ENCODE results near the gene KIF1B.

KIF1B gene

DNA sequence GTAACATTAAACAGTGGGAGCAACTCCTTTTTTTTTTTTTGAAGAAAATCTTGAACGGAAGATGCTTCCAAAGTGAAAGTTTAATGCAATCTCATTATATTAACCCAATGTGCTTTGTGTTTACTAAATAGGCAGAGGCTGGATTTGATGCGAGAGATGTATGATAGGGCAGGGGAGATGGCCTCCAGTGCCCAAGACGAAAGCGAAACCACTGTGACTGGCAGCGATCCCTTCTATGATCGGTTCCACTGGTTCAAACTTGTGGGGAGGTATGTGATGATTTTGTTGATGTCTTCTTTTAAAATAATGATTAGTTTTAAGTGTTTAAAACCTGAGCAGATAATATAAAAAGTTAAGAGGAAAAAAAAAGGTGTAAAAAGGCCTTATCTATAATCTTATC, 114.3 kb downstream of the KIF1B start:
- no peak for FAIRE-seq
- DNase-seq (ENCODE audit: insufficient read length, low spot score) = no peak

DNA sequence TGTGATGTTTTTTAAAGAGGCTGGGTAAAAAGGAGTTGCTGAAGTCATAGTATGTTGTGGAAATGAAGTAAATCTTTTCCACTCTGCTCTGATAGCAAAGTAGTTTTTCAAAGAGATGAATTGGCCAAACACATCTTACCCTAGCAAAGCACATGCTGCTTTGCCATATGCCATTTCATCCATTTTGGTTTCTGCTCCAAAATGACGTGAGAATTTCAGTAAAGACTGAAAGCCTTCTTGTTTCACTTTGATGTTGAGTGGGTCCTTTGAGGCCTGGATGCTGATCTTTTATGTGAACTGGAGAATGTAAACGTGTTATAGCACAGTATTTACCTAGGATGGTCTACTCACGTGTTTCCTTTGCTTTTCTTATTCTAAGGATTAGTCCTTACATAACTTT, 115.2 kb downstream of the KIF1B start:
- DNase-seq (ENCODE audit: insufficient read length, low spot score) = no peak
- FAIRE-seq = no peak

DNA sequence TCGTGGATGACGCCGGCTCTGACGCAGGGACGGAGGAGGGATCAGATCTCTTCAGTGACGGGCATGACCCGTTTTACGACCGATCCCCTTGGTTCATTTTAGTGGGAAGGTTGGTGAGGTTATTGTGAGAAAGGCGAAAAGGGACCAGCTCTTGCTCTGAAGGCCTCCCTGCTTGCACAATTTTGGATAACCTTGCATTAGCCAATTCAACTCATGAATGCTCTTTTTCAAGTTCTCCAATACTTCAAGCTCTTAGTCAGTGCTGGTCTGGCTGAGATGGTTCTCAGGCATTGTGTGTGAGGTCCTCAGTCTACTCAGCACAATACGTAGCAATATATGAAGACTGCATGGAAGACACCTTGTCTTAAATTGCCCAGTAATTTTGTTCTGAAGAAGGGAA, 115.9 kb downstream of the KIF1B start:
- FAIRE-seq = no peak
- no peak for DNase-seq (ENCODE audit: insufficient read length, low spot score)

DNA sequence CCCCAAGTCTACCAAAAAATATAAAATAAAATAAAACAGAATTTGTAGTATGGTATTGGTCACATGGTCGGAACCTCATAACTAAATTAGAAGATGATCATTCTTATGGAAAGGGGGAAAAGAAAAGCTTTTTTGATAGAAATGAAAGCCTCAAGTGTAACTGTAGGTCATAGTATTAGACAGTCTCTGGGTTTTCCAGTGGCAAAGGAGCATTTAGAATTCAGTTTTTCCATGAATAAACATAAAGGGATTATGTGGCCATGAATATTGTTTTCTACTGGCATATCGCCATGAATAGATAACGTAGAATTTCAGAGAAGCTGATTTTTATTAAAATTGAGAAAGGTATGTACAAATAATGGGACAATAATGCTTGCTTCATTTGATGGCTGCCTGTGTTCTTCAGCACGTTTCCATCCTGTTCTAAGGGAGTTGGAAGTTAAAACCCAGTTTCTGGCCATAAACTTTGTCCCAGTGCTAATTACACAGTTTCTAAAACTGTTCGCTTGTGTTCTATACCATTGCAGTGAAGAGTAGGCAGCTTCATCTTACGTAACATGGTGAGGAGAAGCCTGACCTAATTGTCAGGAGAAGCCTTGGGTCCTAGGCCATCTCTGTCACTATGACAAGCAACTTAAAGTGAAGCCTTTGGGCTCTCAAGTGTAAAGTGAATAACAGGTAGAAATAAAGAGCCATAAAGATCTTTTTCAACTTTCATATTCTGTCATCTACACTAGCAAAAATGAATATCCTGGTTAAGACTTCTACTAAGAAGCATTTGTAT, 118.0 kb downstream of the KIF1B start:
- DNase-seq (ENCODE audit: insufficient read length, low spot score) = no peak

DNA sequence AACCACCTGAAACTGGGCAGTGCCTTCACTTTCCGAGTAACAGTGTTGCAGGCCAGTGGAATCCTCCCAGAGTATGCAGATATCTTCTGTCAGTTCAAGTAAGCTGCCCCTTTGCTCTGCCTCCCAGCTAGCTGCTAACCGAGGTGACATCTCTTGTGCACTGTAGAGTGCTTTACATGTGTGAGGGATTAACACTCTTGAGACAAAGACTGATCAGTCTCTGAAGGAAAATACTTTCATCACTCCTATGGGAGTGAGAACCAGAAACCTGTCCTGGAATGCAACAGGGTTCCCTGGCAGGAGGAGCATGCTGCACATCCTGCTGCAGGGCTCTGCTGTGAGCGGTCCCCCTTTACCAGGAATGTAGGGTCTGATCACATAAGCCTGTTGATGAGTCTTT, 127.1 kb downstream of the KIF1B start:
- no peak for DNase-seq (ENCODE audit: insufficient read length, low spot score)
- FAIRE-seq = no peak

More for the DNA sequence above, 118.0 kb downstream of the KIF1B start:
- FAIRE-seq = no peak

DNA sequence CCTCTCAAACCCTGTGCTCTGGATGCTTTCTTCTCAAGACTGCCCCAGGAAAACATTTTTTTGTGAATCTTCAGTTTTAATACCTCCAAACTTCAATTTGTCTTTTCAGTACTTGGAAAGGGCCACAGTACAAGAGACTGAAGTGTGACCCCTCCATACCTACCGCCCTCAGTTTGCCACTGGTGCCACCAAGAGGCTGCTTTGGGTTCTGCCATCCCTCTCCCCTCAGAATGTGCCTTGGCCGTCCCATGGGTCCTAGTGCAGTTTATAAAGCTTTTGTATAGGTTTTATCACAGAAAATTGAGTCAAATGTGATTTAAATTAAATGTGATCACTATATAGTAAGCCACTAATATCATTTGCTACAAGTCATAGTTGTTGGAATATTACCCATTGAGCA, 127.7 kb downstream of the KIF1B start:
- DNase-seq (ENCODE audit: insufficient read length, low spot score) (peak; percentile 57), FAIRE-seq (peak; percentile 55)

DNA sequence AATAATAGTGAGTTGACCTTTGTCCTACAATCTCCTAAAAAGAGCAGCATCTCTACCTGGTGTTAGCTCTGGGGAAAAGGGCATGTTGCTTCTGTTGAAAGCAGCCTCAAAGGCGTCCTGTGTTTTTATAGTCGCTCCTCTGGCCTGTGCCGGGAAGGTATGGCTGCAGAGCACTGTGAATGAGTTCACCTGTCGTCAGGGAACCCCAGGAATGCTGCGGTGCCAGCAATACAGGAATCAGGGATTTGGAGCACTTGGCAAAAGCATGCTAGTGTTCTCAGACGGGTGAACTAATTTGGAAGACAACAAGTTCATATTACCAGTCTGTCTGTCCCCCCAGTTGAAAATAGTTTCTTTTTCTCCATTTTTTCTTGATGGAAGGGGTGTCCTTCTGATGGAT, 128.2 kb downstream of the KIF1B start:
- no peak for FAIRE-seq

DNA sequence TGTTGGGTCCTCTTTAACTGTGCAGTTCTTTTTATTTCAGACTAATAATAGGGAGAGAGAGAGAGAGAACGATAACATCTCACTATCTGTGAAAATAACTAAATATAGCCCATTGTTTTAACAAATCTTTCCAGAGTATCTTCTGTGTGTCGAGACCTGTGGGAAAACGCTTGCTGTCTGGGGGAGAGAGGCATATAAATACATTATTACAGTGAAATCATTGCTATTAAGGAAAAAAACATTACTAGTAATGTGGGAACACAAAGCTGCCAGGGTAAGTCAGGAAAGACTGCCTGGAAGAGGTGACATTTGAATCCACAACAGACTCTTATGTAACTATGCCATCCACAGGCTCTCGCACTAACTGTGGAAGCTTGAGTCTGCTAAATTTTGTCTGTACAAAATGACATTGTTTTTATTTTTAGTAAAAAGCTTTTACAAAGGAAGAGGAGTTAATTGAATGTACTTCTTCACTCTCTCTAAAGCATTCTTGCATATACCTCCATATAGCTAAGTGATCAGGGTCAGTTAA, 128.7 kb downstream of the KIF1B start:
- FAIRE-seq (no peak), DNase-seq (ENCODE audit: insufficient read length, low spot score) (no peak)

More for the DNA sequence above, 128.2 kb downstream of the KIF1B start:
- no peak for DNase-seq (ENCODE audit: insufficient read length, low spot score)

DNA sequence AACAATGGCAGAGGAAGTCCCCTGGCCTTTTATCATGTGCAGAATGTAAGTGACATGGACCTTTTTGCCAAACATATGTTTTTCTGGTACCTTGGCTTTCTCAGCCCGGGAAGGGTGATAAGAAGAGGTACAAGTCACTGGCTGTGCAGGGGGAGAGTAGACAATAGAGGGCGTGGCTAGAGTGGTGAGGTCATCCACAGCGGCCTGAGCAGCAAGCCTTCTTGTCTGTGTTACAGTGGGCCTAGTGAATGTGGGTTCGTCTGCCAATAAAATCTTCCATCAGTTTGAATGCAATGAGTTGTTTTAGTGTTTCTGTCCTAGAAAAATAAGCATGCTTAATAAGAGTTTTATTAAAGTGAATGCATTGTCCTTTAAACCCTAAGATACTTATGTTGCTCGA, 129.4 kb downstream of the KIF1B start:
- FAIRE-seq (no peak), DNase-seq (ENCODE audit: insufficient read length, low spot score) (no peak)

DNA sequence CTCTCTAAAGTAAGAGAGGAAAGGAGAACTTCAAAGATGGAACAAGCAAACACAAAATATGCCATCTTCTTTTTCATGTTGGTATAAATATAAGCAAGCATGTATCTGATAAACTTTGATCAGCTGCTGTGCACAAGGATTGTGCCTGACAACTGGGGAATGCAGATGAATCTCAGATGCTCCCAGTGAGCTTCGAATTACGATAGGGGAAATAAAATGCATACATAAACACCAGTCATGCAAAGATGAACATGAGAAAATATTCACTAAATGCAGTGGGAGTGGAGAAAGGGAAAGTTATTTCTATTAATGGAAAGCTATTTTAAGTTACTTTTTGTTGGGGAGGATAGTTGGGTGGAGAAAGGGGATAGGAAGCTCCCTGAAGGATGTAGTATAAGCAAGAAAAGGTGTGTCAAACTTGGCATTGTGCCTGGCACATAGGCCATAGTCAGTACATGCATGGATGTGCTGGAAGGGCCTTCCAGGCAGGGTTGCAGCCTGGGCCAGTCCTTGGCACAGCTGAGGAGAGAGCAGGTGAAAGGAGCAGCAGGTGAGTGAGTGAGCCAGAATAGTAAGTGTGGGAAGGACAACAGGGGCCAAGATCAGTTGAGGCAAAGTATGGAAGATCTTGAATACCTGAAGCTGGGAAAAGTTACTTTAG, 130.7 kb downstream of the KIF1B start:
- FAIRE-seq = no peak

DNA sequence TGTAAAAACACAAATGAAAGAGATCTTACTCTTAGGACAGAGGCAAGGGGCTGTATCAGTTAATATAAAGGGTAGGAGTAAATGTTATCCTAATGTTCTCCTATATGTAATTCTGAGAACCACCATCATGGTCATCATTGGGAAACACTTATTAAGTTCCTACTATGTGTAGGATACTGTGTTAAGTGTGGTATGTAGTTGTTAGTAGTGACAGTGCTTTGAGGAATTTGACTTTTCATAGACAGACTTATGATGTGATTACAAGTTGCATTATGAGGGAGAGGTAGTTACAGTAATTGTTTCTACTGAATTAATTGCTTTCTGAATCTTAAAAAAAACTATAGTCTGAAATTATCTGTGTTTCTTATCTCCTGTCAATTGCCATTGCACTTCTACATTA, 136.7 kb downstream of the KIF1B start:
- DNase-seq (ENCODE audit: insufficient read length, low spot score) = no peak

More for the DNA sequence above, 130.7 kb downstream of the KIF1B start:
- DNase-seq (ENCODE audit: insufficient read length, low spot score) = no peak

DNA sequence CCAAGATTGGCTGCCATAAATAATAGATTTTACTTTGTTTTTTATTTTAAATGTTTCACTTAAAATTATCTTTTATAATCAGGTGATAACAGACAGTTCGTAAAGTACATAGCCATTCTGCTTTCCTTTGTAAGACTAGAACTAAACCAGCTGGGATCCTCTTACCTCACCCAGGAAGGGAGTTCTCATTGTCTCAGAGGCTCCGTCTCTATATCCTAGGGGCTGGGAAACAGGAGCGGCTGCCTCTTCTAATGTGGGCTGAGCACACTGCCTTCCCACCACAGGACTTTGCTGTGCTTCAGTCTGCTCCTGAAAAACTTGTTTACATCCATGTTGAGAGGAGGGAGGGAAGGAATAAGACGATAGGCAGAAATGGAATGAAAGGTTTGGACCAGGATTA, 142.9 kb downstream of the KIF1B start:
- DNase-seq (ENCODE audit: insufficient read length, low spot score) (no peak), FAIRE-seq (no peak)

More for the DNA sequence above, 136.7 kb downstream of the KIF1B start:
- no peak for FAIRE-seq

DNA sequence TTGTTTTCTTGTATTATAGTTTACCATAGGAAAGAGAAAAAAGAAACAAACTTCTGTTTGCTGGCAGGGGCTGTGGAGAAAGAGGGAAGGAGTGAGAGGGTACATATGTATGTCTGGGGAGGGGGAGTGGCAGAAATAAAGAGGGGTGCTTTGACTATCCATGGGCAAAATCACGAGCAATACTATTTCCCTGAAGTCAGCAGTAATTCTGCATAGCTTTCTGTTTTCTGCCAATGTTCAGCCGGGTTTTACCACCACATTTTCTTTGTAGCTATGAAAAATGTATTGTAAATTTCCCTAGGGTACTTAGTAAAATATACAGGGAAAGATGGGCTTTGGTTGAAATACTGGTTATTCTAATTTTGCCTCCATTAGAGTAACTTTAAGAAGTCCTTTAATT, 143.3 kb downstream of the KIF1B start:
- FAIRE-seq (no peak), DNase-seq (ENCODE audit: insufficient read length, low spot score) (no peak)

DNA sequence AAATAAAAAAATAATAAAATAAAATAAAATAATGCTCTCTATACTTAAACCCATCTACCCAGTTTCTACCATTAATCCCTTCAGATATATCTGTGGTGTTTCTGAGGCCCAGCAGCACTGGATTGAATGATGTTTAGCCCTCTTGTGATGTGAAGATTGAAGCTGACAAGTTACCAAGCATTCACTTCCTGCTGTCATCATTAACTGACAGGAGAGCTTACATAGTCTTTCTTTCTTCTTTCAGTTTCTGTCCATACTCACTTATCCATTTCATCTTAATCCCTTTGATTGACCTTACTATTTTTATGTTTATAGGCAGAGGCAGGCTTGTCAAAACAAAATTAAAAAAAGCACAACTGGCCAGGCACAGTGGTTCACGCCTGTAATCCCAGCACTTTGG, 149.7 kb downstream of the KIF1B start:
- no peak for FAIRE-seq
- no peak for DNase-seq (ENCODE audit: insufficient read length, low spot score)

DNA sequence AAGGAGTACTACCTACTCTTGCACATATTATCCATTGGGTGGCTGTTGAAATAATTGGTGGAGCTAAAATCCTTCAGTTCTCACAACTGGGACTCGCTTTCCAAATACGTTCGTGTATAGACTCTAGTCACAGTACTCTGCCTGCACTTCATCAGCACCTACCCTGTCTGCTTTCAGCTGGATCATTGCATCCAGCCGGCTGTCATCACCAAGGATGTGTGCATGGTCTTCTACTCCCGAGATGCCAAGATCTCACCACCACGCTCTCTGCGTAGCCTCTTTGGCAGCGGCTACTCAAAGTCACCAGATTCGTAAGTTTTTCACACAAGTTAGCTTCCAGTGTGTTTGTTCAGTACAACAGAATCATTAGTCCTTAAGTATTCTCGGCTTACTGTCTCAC, 151.1 kb downstream of the KIF1B start:
- FAIRE-seq = no peak
- DNase-seq (ENCODE audit: insufficient read length, low spot score) = no peak

DNA sequence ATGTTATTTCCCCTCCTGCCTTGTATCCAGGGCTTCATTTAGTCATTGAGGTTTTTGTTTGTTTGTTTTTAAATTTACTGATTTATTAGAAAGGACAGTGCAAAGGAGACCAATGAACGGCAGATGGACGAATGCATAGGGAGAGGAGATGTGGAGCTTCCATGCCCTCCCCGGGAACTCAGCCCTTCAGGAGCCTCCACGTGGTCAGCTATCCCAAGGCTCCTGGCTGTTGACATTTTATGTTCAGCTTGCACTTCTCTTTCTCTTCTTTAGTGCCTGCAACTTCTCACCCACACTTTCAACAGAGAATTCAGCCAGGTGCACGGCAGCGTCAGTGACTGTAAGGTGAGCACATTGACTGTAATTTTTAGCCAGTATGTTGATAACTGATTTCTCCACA, 157.8 kb downstream of the KIF1B start:
- FAIRE-seq (no peak), DNase-seq (ENCODE audit: insufficient read length, low spot score) (no peak)

DNA sequence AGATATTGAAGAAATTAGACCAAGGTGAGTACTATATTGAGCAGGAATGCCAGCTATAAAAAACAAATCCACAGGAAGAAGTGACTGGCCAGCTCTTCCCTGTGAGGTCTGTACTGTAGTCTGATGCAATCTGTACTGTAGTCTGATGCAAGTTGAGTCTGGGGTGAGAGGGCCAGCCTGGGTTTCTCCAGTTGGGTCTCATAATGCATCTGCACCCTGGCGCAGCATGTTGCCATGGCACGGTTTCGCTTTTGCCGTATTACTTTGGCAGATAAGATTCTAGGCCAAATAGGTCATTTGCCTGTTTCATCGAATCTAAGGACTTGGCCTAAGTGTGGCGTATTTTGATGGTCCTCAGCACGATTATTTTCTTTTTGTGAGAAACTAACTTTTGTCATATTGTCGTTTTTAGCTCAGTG, 164.1 kb downstream of the KIF1B start:
- FAIRE-seq (no peak), DNase-seq (ENCODE audit: insufficient read length, low spot score) (no peak)

DNA sequence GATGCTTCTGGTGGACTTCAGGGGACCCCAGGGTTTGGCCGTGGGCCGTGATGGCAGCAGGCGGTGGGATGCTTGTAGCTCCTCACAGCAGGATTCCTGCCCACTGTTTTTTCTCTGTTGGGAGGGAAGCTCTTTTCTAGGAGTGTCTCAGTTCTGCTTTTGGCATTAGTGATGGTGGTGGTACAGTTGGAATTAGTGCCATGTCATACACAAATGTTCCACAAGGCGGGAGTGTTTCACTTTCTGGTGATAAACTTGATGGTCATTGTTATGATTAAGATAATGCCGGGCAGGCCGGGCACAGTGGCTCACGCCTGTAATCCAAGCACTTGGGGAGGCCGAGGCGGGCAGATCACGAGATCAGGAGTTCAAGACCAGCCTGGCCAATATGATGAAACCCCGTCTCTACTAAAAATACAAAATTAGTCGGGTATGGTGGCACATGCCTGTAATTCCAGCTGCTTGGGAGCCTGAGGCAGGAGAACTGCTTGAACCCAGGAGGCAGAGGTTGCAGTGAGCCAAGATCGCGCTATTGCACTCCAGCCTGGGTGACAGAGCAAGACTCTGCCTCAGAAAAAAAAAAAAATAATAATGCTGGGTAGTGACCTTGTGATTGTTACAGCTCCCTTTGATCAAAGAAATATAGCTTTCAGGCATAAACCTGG, 167.1 kb downstream of the KIF1B start:
- peak; percentile 48 for FAIRE-seq
- peak; percentile 34 for DNase-seq (ENCODE audit: insufficient read length, low spot score)

DNA sequence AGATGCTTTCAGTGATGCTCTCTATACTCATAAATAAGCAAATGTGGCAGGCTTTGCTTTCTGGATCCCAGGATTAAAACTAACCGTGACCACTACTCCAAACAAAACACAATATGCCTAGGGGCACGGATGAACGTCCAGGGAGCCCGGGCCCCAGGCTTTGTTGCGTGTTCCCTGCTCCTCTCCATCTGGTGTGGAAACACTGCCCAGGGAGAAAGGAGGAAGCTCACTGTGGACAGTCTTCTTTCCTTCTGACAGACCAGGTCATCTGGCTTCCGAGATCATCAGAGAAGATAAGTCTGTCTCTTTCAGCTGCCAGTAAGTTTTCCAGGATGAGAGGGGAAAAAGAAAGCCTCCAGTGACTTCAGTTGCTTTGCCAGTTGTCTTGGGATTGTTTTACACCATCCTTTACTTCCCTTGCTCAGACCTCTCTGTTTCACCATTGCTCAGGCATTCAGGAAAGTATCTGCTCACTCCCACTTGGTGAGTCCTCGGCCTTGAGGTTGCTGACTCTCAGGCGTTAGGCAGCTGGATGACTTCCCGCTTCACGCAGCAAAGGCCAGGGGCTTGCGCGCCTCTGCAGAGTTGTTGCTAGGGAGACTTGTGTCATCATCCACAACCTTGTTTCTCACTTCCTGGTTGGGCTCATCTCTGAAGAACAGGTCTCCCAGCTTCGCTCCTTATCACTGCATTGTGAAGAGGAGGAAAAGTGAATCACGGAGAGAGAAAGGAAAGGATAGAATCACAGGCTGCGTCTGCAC, 167.9 kb downstream of the KIF1B start:
- no peak for FAIRE-seq
- DNase-seq (ENCODE audit: insufficient read length, low spot score) = no peak

DNA sequence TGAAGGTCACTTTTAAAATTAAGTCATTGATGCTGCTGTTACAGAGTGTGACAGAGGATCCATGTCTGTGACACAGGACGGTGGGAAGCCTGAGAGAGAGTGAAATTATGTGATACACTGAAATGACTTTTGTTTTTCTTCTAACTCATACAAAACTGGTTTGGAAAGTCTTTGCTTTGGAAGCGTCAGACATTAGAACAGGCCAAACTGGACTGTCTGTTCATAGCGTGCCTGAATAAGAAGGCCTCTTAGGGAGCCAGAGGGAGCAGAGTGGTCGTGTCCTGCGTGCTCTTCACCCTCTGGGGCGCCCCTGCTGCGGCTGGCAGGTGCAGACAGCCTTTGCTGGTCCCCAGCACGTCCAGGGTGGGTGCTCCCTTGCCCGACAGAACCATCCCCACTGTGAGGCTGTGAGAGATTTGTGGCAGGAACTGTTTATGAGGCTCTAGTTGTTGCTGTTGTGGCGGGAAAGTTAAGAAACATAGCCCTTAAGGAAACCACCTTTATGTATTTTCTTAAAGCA, 168.8 kb downstream of the KIF1B start:
- no peak for DNase-seq (ENCODE audit: insufficient read length, low spot score)

DNA sequence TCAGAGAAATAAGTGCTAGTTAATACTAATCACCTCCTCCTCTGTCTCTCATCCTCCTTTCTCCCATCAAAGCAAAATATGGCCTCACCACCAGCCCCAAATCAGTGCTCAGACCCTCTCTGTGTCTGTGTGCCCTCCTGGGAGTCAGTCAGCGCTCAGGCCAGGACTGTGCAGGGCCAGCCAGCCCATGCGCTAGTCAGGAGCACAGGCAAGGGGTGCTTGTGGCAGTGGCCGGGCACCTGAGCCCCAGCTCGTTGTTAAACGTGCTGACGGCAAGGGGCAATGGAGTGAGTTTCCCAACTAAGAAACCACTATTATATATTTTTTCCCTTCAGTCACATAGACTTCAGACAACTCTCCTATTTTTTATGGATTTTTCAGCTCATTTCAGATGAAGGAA, 169.3 kb downstream of the KIF1B start:
- DNase-seq (ENCODE audit: insufficient read length, low spot score) (no peak), FAIRE-seq (no peak)

More for the DNA sequence above, 168.8 kb downstream of the KIF1B start:
- FAIRE-seq = no peak

Measured in GM19239 (cell line).